Trophoblast cell (in vitro differentiated cells and primary cell): ENCODE measurements around the gene NCAN.
A peak's percentile ranks its signal among the peaks of the same experiment; 100 is the strongest.

Source experiments
- DNase-seq, 2 donors: peaks; one replicate each; pipeline ENCODE4 v3.0.0-alpha.2; 2016
- H2AFZ ChIP-seq: 2 replicates; pipeline ENCODE4 v1.6.1; 2013; ENCODE audit warnings: low read length, moderate library complexity, mild to moderate bottlenecking; ENCODE audit not compliant: insufficient read depth, poor library complexity
- H2AK5ac ChIP-seq: 2 replicates; pipeline ENCODE4 v1.6.1; 2013; ENCODE audit warnings: mild to moderate bottlenecking, low read length
- H2BK120ac ChIP-seq: 2 replicates; pipeline ENCODE4 v1.6.1; 2013; ENCODE audit warnings: low read length, mild to moderate bottlenecking, moderate library complexity; ENCODE audit not compliant: insufficient read depth, poor library complexity
- H2BK12ac ChIP-seq: 2 replicates; pipeline ENCODE4 v1.6.1; 2013; ENCODE audit warnings: mild to moderate bottlenecking, low read length, moderate library complexity
- H2BK5ac ChIP-seq: 2 replicates; pipeline ENCODE4 v1.6.1; 2013; ENCODE audit warnings: low read length, low read depth, moderate library complexity, mild to moderate bottlenecking; ENCODE audit not compliant: poor library complexity
- H3K14ac ChIP-seq: 2 replicates; pipeline ENCODE4 v1.6.1; 2013; ENCODE audit warnings: mild to moderate bottlenecking, low read length
- H3K18ac ChIP-seq: 2 replicates; pipeline ENCODE4 v1.6.1; 2013; ENCODE audit warnings: mild to moderate bottlenecking, low read length
- H3K23ac ChIP-seq: 2 replicates; pipeline ENCODE4 v1.6.1; 2013; ENCODE audit warnings: low read length
- H3K27ac ChIP-seq: 2 replicates; pipeline ENCODE4 v1.5.1; 2013; ENCODE audit warnings: low read depth, mild to moderate bottlenecking, inconsistent platforms, low read length, moderate library complexity
- H3K27me3 ChIP-seq: 2 replicates; pipeline ENCODE4 v1.6.1; 2013; ENCODE audit warnings: inconsistent platforms, mild to moderate bottlenecking, low read length, moderate library complexity; ENCODE audit not compliant: insufficient read depth
- H3K36me3 ChIP-seq, 2 experiments: 1 replicate in 1 of 2; 2 replicates in 1 of 2; pipeline ENCODE4 v1.6.1; 2013; ENCODE audit warnings: low read length in 2 of 2, mild to moderate bottlenecking in 2 of 2, moderate library complexity in 1 of 2; ENCODE audit not compliant: insufficient read depth in 2 of 2, control insufficient read depth in 1 of 2
- H3K4ac ChIP-seq: 2 replicates; pipeline ENCODE4 v1.6.1; 2013; ENCODE audit warnings: low read depth, mild to moderate bottlenecking, low read length, moderate library complexity
- H3K4me1 ChIP-seq, 2 experiments: 1 replicate in 1 of 2; 2 replicates in 1 of 2; pipeline ENCODE4 v1.6.1; 2013; ENCODE audit warnings: low read length in 2 of 2, mild to moderate bottlenecking in 2 of 2, moderate library complexity in 1 of 2; ENCODE audit not compliant: insufficient read depth in 2 of 2, control insufficient read depth in 1 of 2
- H3K4me2 ChIP-seq: 2 replicates; pipeline ENCODE4 v1.6.1; 2013; ENCODE audit warnings: inconsistent platforms, mild to moderate bottlenecking, low read length, moderate library complexity
- H3K4me3 ChIP-seq: 2 replicates; pipeline ENCODE4 v1.5.1; 2013; ENCODE audit warnings: mild to moderate bottlenecking, low read depth, low read length, inconsistent platforms
- H3K79me1 ChIP-seq: one replicate; pipeline ENCODE4 v1.6.1; 2013; ENCODE audit warnings: low read length
- H3K79me2 ChIP-seq: 2 replicates; pipeline ENCODE4 v1.6.1; 2013; ENCODE audit warnings: low read length, mild to moderate bottlenecking; ENCODE audit not compliant: control insufficient read depth, insufficient read depth, poor library complexity
- H3K9ac ChIP-seq: 2 replicates; pipeline ENCODE4 v1.6.1; 2013; ENCODE audit warnings: mild to moderate bottlenecking, low read length
- H3K9me3 ChIP-seq: 2 replicates; pipeline ENCODE4 v1.6.1; 2013; ENCODE audit warnings: low read depth, mild to moderate bottlenecking, control low read depth, inconsistent platforms, low read length; ENCODE audit not compliant: insufficient read depth
- H4K12ac ChIP-seq: 2 replicates; pipeline ENCODE4 v1.6.1; 2013; ENCODE audit warnings: low read depth, mild to moderate bottlenecking, low read length, moderate library complexity
- H4K8ac ChIP-seq: 2 replicates; pipeline ENCODE4 v1.6.1; 2013; ENCODE audit warnings: low read depth, mild to moderate bottlenecking, low read length, moderate library complexity
- H4K91ac ChIP-seq: one replicate; pipeline ENCODE4 v1.6.1; 2013; ENCODE audit warnings: low read depth, mild to moderate bottlenecking, low read length, moderate library complexity
- WGBS: extraction: QIAGEN DNeasy Blood & Tissue Kit; methylation state at CpG from one replicate; pipeline ENCODE4 v1.1.7; 2013; ENCODE audit warnings: missing lambda C conversion rate; ENCODE audit not compliant: insufficient read length, insufficient coverage; ENCODE audit errors: extremely low coverage; 5-methylcytosine and 5-hydroxymethylcytosine counted together

The NCAN gene

DNA sequence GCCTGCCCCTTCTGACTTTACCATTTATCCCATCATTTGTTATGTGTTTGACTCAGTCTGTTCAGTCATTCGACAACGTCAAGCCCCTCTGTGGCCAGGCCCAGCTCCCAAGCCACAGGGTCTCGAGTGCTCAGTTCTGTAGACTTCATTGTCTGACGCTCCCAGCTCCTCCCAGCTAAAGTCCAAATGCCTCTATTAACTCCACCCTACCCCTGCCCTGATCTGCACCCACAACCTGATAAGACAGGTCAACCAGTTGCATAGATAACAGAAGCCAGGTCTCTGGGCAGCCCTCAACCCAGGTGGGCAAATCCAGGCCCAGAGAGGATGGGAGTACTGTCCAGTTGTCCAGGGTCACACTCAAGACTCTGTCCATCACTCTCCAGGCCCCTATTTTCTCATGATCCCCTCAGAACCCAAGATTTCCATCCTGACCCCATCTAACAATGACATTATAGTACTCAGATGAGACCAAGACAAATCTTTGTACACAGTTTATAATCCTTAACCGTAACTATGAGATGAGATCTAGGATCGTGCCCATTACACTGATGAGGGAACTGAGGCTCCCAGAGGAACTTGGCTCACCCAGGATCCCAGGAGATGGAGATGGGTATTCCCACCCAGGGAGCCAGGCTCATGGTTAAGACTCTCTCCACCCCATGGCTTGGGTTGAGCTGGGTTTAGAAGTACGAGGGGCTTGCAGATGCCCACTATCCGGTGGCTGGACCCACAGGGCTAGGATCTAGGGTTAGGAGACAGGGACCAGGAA, 60.3 kb downstream of the NCAN start:
- H4K91ac ChIP-seq: no peak overlapping the region
- peaks cover 6 to 12% of the 10 kb centered on the region in 2 experiments for H3K4me1 ChIP-seq
- WGBS: no CpG with 5 or more reads among the region's 8 CpGs
- H3K9me3 ChIP-seq: peaks cover 5% of the 10 kb centered on the region
- no peak overlapping the region for H3K27ac ChIP-seq
- no peak overlapping the region for H2BK5ac ChIP-seq
- no peak overlapping the region for H3K4me2 ChIP-seq
- H4K12ac ChIP-seq: no peak overlapping the region
- H2AFZ ChIP-seq: no peak overlapping the region
- no peaks in the 10 kb centered on the region for H3K27me3 ChIP-seq
- no peak overlapping the region for H2AK5ac ChIP-seq
- H3K79me2 ChIP-seq: peaks cover 2% of the 10 kb centered on the region
- H3K4ac ChIP-seq: no peak overlapping the region
- no peak overlapping the region for H2BK120ac ChIP-seq
- no peak overlapping the region for H3K4me3 ChIP-seq
- H4K8ac ChIP-seq: peak overlapping the region; percentile 58
- H2BK12ac ChIP-seq: no peak overlapping the region
- no peak overlapping the region for H3K9ac ChIP-seq
- peaks cover 2% of the 10 kb centered on the region for H3K79me1 ChIP-seq
- no peak for DNase-seq
- H3K18ac ChIP-seq: no peak overlapping the region
- no peak overlapping the region for H3K23ac ChIP-seq
- H3K14ac ChIP-seq: no peak overlapping the region
- peaks cover 21 to 26% of the 10 kb centered on the region in 2 experiments for H3K36me3 ChIP-seq

DNA sequence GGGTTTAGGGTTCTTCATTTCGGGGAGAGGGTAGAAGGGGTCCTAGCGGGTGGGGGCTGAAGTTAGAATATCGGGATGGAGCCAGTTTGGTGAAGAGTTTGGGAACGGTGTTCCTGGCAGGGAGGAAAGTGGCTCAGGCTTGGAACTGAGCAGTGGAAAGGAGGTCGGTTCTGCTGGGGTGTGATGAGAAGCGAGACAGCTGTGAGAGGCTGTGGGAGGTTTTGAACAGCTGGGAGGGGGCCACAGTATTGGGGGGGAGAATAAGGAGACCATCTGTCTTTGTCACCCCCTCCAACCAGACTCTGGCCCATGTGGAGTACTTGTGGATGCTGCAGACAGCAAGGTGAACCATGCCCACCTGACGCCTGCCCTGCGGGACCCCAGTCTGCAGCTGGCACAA, 62.4 kb downstream of the NCAN start:
- no peak overlapping the region for H2BK120ac ChIP-seq
- H3K18ac ChIP-seq: no peak overlapping the region
- no peak overlapping the region for H4K8ac ChIP-seq
- no peak overlapping the region for H3K9ac ChIP-seq
- H3K79me1 ChIP-seq: peaks cover 2% of the 10 kb centered on the region
- H3K4me3 ChIP-seq: no peak overlapping the region
- H2AFZ ChIP-seq: no peak overlapping the region
- H3K79me2 ChIP-seq: peaks cover 2% of the 10 kb centered on the region
- H4K12ac ChIP-seq: no peak overlapping the region
- no peak overlapping the region for H3K14ac ChIP-seq
- WGBS: no CpG with 5 or more reads among the region's 8 CpGs
- H3K23ac ChIP-seq: no peak overlapping the region
- H3K9me3 ChIP-seq: peaks cover 5% of the 10 kb centered on the region
- no peak overlapping the region for H3K27ac ChIP-seq
- H3K4ac ChIP-seq: no peak overlapping the region
- H3K27me3 ChIP-seq: no peaks in the 10 kb centered on the region
- no peak overlapping the region for H2AK5ac ChIP-seq
- H3K36me3 ChIP-seq: peaks cover 41 to 44% of the 10 kb centered on the region in 2 experiments
- no peak overlapping the region for H2BK12ac ChIP-seq
- H2BK5ac ChIP-seq: no peak overlapping the region
- DNase-seq: no peak
- H3K4me2 ChIP-seq: no peak overlapping the region
- no peak overlapping the region for H4K91ac ChIP-seq
- peaks cover 6 to 12% of the 10 kb centered on the region in 2 experiments for H3K4me1 ChIP-seq

- peaks cover 6 to 12% of the 10 kb centered on the region in 2 experiments for H3K4me1 ChIP-seq
- H3K79me1 ChIP-seq: peaks cover 2% of the 10 kb centered on the region
- H3K4ac ChIP-seq: no peak overlapping the region
- H2BK120ac ChIP-seq: no peak overlapping the region
- no peak overlapping the region for H3K9ac ChIP-seq
- no peak overlapping the region for H2AFZ ChIP-seq
- H2BK5ac ChIP-seq: no peak overlapping the region
- no peak overlapping the region for H3K23ac ChIP-seq
- H4K12ac ChIP-seq: no peak overlapping the region
- H3K27me3 ChIP-seq: no peaks in the 10 kb centered on the region
- peaks cover 2% of the 10 kb centered on the region for H3K79me2 ChIP-seq
- no peak overlapping the region for H2BK12ac ChIP-seq
- peaks cover 48 to 52% of the 10 kb centered on the region in 2 experiments for H3K36me3 ChIP-seq
- H3K14ac ChIP-seq: no peak overlapping the region
- no peak overlapping the region for H4K91ac ChIP-seq
- no peak overlapping the region for H3K4me3 ChIP-seq
- H3K4me2 ChIP-seq: no peak overlapping the region
- H3K18ac ChIP-seq: no peak overlapping the region
- H3K27ac ChIP-seq: no peak overlapping the region
- H2AK5ac ChIP-seq: no peak overlapping the region
- no CpG with 5 or more reads among the region's 9 CpGs for WGBS
- peaks cover 5% of the 10 kb centered on the region for H3K9me3 ChIP-seq
- no peak overlapping the region for H4K8ac ChIP-seq
- no peak for DNase-seq
Measured at GRCh38 chr19:19274716-19275565, 63.2 kb downstream of the NCAN start.

DNA sequence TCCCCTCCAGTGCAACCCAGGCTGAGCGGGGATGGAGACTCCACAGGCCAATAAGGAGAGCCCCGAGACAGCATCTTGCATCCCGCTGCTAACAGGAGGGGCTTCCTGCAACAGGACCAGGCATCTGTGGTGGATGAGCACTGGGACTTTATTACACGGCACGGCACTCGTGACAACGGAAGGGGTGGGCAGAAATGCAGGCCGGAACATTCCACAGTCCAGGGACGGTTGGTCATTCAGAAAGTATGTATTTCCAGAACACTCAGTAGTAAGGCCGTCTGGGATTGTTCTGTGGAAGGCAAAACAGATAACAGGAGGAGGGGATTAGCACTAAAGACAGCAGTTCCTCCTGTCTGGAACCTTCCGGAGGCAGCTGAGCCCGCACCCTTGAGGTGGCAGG, 64.6 kb downstream of the NCAN start:
- no peak overlapping the region for H4K8ac ChIP-seq
- H3K9me3 ChIP-seq: peaks cover 5% of the 10 kb centered on the region
- peaks cover 63 to 67% of the 10 kb centered on the region in 2 experiments for H3K36me3 ChIP-seq
- no peak overlapping the region for H2BK5ac ChIP-seq
- H3K14ac ChIP-seq: no peak overlapping the region
- H3K79me1 ChIP-seq: peaks cover 2% of the 10 kb centered on the region
- no peak overlapping the region for H2AK5ac ChIP-seq
- no peak overlapping the region for H4K12ac ChIP-seq
- H3K4me3 ChIP-seq: no peak overlapping the region
- peak overlapping the region; percentile 36 for H4K91ac ChIP-seq
- WGBS: no CpG with 5 or more reads among the region's 12 CpGs
- H2BK120ac ChIP-seq: no peak overlapping the region
- peak in 1 of 2 donors; percentile 20 for DNase-seq
- no peak overlapping the region for H2AFZ ChIP-seq
- H3K79me2 ChIP-seq: peaks cover 2% of the 10 kb centered on the region
- peak overlapping the region; percentile 86 for H3K27ac ChIP-seq
- no peak overlapping the region for H3K23ac ChIP-seq
- no peaks in the 10 kb centered on the region for H3K27me3 ChIP-seq
- H3K4me2 ChIP-seq: no peak overlapping the region
- no peak overlapping the region for H3K4ac ChIP-seq
- H2BK12ac ChIP-seq: no peak overlapping the region
- no peak overlapping the region for H3K9ac ChIP-seq
- H3K4me1 ChIP-seq: peaks cover 6 to 12% of the 10 kb centered on the region in 2 experiments
- no peak overlapping the region for H3K18ac ChIP-seq
